BJ (cell line): ENCODE measurements around the gene FGF11. TPM values are rescaled to one million over a fixed set of nuclear protein-coding genes. Genes with fewer than 3 reads are reported as not detected.
A peak's percentile ranks its signal among the peaks of the same experiment; 100 is the strongest.

Experiments used
- CTCF ChIA-PET: fragments of 350-600 bp; formaldehyde crosslinking; extraction: SDS; loops from one replicate; lab custom pipeline; 2021; ENCODE audit warnings: antibody characterized with exemption, inconsistent platforms; lab: Yijun Ruan, JAX
- POLR2A ChIA-PET: fragments of 300-600 bp; sonication (Branson Sonifier 250); formaldehyde crosslinking; extraction: SDS; loops from one replicate; lab custom pipeline; 2021; ENCODE audit warnings: antibody characterized with exemption; lab: Charles Lee
- DNase-seq: peaks from one replicate; pipeline ENCODE4 v3.0.0-alpha.2; 2011; ENCODE audit warnings: low read depth
- H3K27me3 ChIP-seq: 2 replicates; pipeline ENCODE4 v1.6.0; 2011; ENCODE audit warnings: low read length; ENCODE audit not compliant: control insufficient read depth, insufficient read depth
- H3K36me3 ChIP-seq: 2 replicates; pipeline ENCODE4 v1.5.1; 2011; ENCODE audit warnings: low read length; ENCODE audit not compliant: control insufficient read depth, insufficient read depth
- H3K4me3 ChIP-seq: 2 replicates; pipeline ENCODE4 v1.5.1; 2011; ENCODE audit warnings: low read depth, mild to moderate bottlenecking, control low read depth, low read length
- CTCF ChIP-seq: IDR thresholded peaks from 2 replicates; pipeline ENCODE4 v1.5.1; 2011; ENCODE audit warnings: low read depth, mild to moderate bottlenecking, control low read depth, inconsistent platforms, low read length, moderate library complexity; ENCODE audit not compliant: insufficient read depth
- polyA plus RNA-seq: library from polyadenylated mRNA; depleted of rRNA; stranded (reverse); fragments of >200 nt; gene quantifications from 2 replicates; pipeline ENCODE4 v1.2.3, GENCODE V29; 2011

The FGF11 gene
- polyA plus RNA-seq, 1 experiment, result 0.98 TPM

- ChIA-PET CTCF (interaction anchor here (0.9 to 1.6 kb wide), 4 partner anchors 10 to 146 kb away, joined by 3 to 4 read pairs (median 3); partner anchors contain the start of gene SOX15), POLR2A (no interaction called here)
- DNase-seq, result no peak
- H3K4me3 ChIP-seq, result no peak overlapping the region
- peaks cover 32% of the 10 kb centered on the region for H3K27me3 ChIP-seq
- TF ChIP-seq CTCF, result no peak
- H3K36me3 ChIP-seq, result no peaks in the 10 kb centered on the region
Observed at GRCh38 chr17:7443499-7444485, 4.5 kb downstream of the FGF11 start.

GRCh38 chr17:7444682-7445618, 5.6 kb downstream of the FGF11 start, which contains the start of gene CHRNB1:
TSS of gene CHRNB1 (plus strand) at chr17:7445061. CDS start at chr17:7445128, 67 bp downstream.
- Histone ChIP-seq H3K27me3 (peaks cover 26% of the 10 kb centered on the region), H3K4me3 (peak within 1 kb of the TSS; percentile 33), H3K36me3 (no peaks in the 10 kb centered on the region)
- no peak; the same call in 1 of the 2 replicates for TF ChIP-seq CTCF
- no peak for DNase-seq
- CTCF ChIA-PET, result interaction anchor here (0.6 to 1.0 kb wide), 3 partner anchors 15 to 33 kb away, joined by 3 to 4 read pairs (median 4); no protein-coding TSS in a partner anchor
- POLR2A ChIA-PET, result interaction anchor here (0.8 kb wide), 1 partner anchor 40 kb away, joined by 7 read pairs; the partner anchor contains the start of gene POLR2A

GRCh38 chr17:7445619-7445968, 6.3 kb downstream of the FGF11 start:
- H3K4me3 ChIP-seq, result peak overlapping the region; percentile 33
- ChIA-PET POLR2A (interaction anchor here (0.8 kb wide), 1 partner anchor 39 kb away, joined by 7 read pairs; the partner anchor contains the start of gene POLR2A), CTCF (interaction anchor here (0.9 kb wide), 1 partner anchor 31 kb away, joined by 3 read pairs; no protein-coding TSS in a partner anchor)
- no peak for TF ChIP-seq CTCF
- H3K27me3 ChIP-seq, result peaks cover 22% of the 10 kb centered on the region
- no peak for DNase-seq
- no peaks in the 10 kb centered on the region for H3K36me3 ChIP-seq

GRCh38 chr17:7448461-7448860, 9.1 kb downstream of the FGF11 start:
- TF ChIP-seq CTCF, result no peak
- Histone ChIP-seq H3K36me3 (no peaks in the 10 kb centered on the region), H3K27me3 (peaks cover 15% of the 10 kb centered on the region), H3K4me3 (no peak overlapping the region)
- CTCF ChIA-PET, result interaction anchor here (1.1 kb wide), 1 partner anchor 19 kb away, joined by 3 read pairs; no protein-coding TSS in a partner anchor
- DNase-seq, result no peak
- POLR2A ChIA-PET, result no interaction called here
